HG02852 (cell line): ENCODE results near the gene FXYD3.
A peak's percentile ranks its signal among the peaks of the same experiment; 100 is the strongest.

Experiments
- ATAC-seq: cut with Tn5 transposase; IDR thresholded peaks from one replicate; pipeline ENCODE4 v1.9.1; 2021; ENCODE audit warnings: mild to moderate bottlenecking, moderate library complexity; ENCODE audit not compliant: unreplicated experiment

Gene FXYD3

GRCh38 chr19:35115177-35115951 lies at the start of gene FXYD3:
TSS of gene FXYD3 (plus strand) at chr19:35115823. CDS start at chr19:35119377, 3,554 bp downstream.
- ATAC-seq: no peak

- no peak for ATAC-seq
These were observed 49.5 kb upstream of the FXYD3 start for GRCh38 chr19:35066121-35066520.

GRCh38 chr19:35066691-35067563 lies 48.7 kb upstream of the FXYD3 start:
- ATAC-seq: peak; percentile 51

- ATAC-seq: no peak
These were observed 46.5 kb upstream of the FXYD3 start for GRCh38 chr19:35068941-35069634.

GRCh38 chr19:35069696-35070095 lies 45.9 kb upstream of the FXYD3 start:
- no peak for ATAC-seq

- no peak for ATAC-seq
These were observed 45.2 kb upstream of the FXYD3 start for GRCh38 chr19:35070471-35070870.

- no peak for ATAC-seq
These were observed 42.1 kb upstream of the FXYD3 start for GRCh38 chr19:35073516-35073915.

- no peak for ATAC-seq
These were observed 41.7 kb upstream of the FXYD3 start for GRCh38 chr19:35073941-35074340.

GRCh38 chr19:35074426-35075201 lies 41.0 kb upstream of the FXYD3 start:
- ATAC-seq: no peak

GRCh38 chr19:35075202-35076025 lies 40.2 kb upstream of the FXYD3 start:
- no peak for ATAC-seq

- no peak for ATAC-seq
These were observed 39.6 kb upstream of the FXYD3 start for GRCh38 chr19:35076026-35076370.

GRCh38 chr19:35076657-35077056 lies 39.0 kb upstream of the FXYD3 start:
- ATAC-seq: no peak

GRCh38 chr19:35077411-35078223 lies 38.0 kb upstream of the FXYD3 start:
- no peak for ATAC-seq

GRCh38 chr19:35079826-35080225 lies 35.8 kb upstream of the FXYD3 start:
- ATAC-seq: no peak

GRCh38 chr19:35080613-35081170 lies 34.9 kb upstream of the FXYD3 start:
- ATAC-seq: no peak

GRCh38 chr19:35081201-35081600 lies 34.4 kb upstream of the FXYD3 start:
- no peak for ATAC-seq

- no peak for ATAC-seq
These were observed 31.7 kb upstream of the FXYD3 start for GRCh38 chr19:35083691-35084508.

GRCh38 chr19:35084509-35084762 lies 31.2 kb upstream of the FXYD3 start:
- no peak for ATAC-seq
